ENCODE measurements around the gene UPP2.

UPP2 gene

GRCh38 chr2:158142568-158143332 lies 41.1 kb downstream of the UPP2 start:
- DNase-seq, result no peak

DNA sequence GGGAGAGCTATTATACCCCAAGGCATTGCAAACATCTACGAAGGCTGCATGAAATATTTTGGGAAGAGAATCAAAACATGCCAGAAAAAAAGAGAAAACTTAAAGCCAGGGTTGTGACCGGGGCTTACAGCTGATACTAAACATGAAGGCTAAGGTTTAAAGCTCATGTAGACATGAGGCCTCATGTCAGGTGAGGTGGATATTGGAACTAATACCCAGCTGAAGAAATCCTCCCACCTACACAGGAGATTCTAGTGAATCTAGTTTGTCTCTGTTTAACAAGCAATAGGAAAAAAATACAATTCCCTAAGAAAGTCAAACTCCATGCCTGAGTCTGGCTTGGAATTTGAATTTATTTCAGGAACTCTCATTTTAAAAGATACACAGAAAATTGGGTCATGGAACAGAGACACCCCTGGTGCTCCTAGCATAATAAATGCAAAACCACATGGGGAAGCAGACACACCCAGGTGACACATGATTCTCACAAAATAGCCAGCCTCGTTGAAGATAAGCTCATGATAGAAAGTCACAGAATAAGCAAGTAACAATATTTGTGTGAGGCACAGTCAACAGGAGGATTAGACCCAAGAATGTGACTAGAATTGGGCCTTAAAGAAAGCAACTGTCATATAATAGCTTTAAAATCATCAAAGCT lies 42.2 kb downstream of the UPP2 start:
- DNase-seq, result no peak

DNA sequence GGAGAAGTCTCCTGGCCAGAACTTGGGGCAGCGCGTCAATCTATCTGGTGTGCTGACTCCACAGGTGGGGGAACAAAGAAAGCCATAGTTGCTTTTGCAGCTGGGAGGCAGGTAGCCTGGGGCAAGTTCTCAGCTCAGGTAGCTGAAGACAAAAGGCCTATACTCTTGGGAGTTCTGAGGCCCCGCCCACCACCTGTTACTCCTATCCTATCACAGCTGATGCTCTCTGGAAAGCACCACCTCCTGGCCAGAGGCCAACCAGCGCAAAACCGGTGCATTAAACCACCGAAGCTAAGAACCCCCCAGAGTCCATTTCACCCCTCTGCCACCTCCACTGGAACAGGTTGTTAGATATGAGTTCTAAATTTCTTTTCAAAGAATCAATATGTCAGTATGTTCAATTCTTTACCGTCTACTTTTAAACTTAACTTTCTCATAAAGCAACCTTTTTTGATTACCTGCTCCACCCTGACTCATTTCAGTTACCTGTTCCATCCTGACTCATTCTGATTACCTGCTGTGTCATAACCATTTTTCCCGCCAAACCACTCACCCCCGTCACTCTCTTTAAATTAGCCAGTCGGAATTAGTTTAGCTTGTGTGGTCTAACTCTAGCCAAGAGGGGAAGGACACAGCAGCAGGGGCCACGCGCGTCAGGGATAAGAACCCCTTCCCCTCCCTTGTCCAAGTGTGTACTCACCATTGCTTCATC lies 43.4 kb downstream of the UPP2 start:
- no peak for DNase-seq

- DNase-seq, result no peak
Observed at GRCh38 chr2:158153270-158154015, 51.8 kb downstream of the UPP2 start.

GRCh38 chr2:158154596-158154995 lies 52.9 kb downstream of the UPP2 start:
- DNase-seq, result no peak

DNA sequence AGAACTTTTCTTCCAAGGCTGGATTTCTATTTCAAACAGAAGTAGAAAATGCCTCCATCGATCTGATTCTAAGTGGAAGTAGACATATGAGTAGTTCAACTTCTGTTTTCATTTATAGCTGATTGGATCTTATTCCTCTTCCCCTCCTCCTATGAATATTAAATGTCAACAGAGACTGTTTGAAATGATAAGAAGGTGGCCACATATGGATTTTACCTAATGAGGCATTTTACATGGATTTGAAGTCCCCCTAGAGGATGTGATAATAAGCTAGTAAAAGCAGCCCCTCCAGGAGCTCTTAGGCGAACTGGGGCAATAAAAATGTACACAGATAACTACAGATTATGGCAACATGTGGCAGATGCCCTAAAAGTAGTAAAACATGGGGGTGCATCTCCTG lies 71.0 kb downstream of the UPP2 start:
- DNase-seq, result no peak

- no peak for DNase-seq
Observed at GRCh38 chr2:158174495-158174894, 72.8 kb downstream of the UPP2 start.

DNA sequence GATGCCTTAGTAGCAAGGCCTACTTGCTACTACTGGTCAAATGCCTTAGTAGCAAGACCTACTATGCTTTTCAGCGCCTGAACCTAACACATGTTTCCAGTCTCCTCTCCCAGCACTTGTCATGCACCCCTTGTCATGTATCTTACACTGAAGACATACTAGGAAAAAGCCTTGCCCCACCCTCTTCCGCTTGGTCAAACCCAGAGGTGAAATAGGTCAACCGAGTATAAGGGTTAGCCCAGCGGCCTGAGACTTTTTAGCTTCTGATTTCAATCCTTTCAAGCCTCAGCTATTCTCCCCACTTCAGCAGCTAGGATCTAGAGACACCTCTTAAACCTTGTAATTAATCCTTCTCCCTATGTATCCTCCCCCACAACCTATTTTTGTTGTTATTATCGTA lies 73.3 kb downstream of the UPP2 start:
- DNase-seq, result no peak

DNA sequence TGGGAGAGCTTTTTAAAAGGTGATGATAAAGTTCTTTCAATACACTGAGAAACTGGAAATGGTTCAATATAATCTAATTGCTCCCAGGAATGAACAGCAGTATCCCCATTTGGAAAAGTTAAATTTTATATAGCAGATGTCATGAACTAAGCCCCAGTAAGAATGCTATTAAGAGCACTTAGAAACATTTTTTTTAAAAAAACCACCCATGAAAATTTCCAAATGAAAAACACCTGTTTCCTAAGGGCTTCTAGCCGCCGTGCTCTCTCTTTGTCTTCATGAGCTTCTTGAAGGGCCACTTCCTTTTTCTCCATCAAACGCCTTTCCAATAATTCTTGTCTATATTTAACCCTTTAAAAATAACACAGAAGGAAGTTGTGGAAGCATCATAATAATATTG lies 77.0 kb downstream of the UPP2 start:
- DNase-seq, result no peak

- DNase-seq, result no peak
Observed at GRCh38 chr2:158179660-158180059, 78.0 kb downstream of the UPP2 start.

- DNase-seq, result no peak
Observed at GRCh38 chr2:158181171-158181570, 79.5 kb downstream of the UPP2 start.

DNA sequence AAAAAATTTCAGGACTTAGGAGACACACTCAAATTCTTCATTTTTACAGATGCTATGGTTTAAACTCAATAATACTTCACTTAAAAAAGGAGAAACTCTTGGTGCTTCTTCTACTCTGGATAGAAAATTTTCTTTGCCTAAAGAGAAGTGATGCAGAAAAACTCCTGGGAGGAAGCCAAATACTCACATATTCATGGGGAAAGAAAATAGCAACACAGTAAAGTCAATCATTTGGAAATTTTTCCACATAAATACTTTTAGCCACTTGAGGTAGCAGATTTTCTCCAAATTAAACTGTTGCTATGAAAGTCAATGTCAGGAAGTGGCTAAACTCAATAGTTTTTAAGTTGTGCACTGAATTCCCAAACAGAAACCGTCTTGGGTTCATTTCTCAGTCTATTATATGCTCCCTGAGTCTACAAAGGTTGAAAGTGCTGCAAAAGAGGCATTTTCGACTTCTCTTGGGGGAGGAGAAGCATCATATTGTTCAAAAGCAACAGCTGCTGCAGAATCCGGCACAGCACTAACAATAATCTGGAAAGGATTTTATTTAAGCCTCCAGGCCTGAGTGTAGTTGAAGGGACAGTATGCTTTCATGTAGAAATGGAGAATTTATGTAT lies 81.1 kb downstream of the UPP2 start:
- no peak for DNase-seq

DNA sequence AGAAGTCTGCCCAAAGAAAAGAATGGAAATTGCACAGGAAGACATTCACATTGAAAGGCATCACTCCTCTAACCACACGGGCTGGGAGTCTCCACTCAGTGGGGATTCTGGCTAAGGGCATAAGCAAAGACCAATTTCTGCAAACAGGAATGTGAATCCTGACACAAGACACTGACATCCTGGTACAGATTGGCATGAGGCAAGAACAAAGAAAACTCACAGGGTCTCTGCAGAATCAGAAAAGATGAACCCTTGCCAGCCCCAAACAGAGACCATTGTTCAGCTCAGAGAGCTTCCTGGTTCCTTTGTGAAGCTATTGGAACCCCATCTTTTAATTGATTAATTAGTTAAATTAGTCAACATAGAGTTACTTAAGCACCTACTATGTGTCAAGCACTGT lies 82.3 kb downstream of the UPP2 start:
- no peak for DNase-seq

- no peak for DNase-seq
Observed at GRCh38 chr2:158184556-158185343, 83.1 kb downstream of the UPP2 start.

Measured in CD4-positive, alpha-beta T cell treated with Interferon gamma for 1 hour (primary cell).